ENCODE measurements around the gene TNNI3K.

GRCh38 chr1:74195339-74195738 lies 39.8 kb upstream of the TNNI3K start:
- no peak for TF ChIP-seq REST (IDR thresholded peaks at IDR 0.05; ENCODE audit: borderline replicate concordance)
- no peak for TF ChIP-seq POLR2AphosphoS5 (IDR thresholded peaks at IDR 0.05)
- TF ChIP-seq CTCF (IDR thresholded peaks at IDR 0.05; ENCODE audit: poor library complexity, severe bottlenecking) = no peak
- TF ChIP-seq EZH2 (IDR thresholded peaks at IDR 0.05; ENCODE audit: borderline replicate concordance, insufficient read depth, low read length, poor library complexity, severe bottlenecking) = no peak
- no peak for TF ChIP-seq EP300 (conservative IDR thresholded peaks at IDR 0.05; ENCODE audit: poor library complexity, severe bottlenecking)
- no peak for TF ChIP-seq MXI1 (conservative IDR thresholded peaks at IDR 0.05; ENCODE audit: poor library complexity, severe bottlenecking)
- TF ChIP-seq TAF1 (IDR thresholded peaks at IDR 0.05; ENCODE audit: low read depth) = no peak
- TF ChIP-seq RAD21 (conservative IDR thresholded peaks at IDR 0.05) = no peak

Data from neural cell (in vitro differentiated cells).